K562 (cell line): ENCODE results near the gene ZDHHC24. TPM values are rescaled to one million over a fixed set of nuclear protein-coding genes. Genes with fewer than 3 reads are reported as not detected.

ENCODE experiments used
- CEBPZ ChIP-seq: fragments of 150-350 bp; IDR thresholded peaks from 2 replicates; pipeline ENCODE4 v1.6.1; 2014; ENCODE audit warnings: low read depth, mild to moderate bottlenecking, low read length, borderline replicate concordance
- E2F4 ChIP-seq: sonication (generic); formaldehyde crosslinking; IDR thresholded peaks from 2 replicates; pipeline ENCODE4 v1.8.0; 2022; ENCODE audit warnings: mild to moderate bottlenecking, low read depth, missing genetic modification reagents
- ETV5 ChIP-seq: sonication (generic); formaldehyde crosslinking; IDR thresholded peaks from 2 replicates; pipeline ENCODE4 v1.4.0; 2020; ENCODE audit warnings: low read depth, mild to moderate bottlenecking, missing genetic modification reagents
- GABPB1 ChIP-seq: sonication (generic); formaldehyde crosslinking; IDR thresholded peaks from 2 replicates; pipeline ENCODE4 v1.8.0; 2022; ENCODE audit warnings: mild to moderate bottlenecking, missing genetic modification reagents
- GTF2F1 ChIP-seq: IDR thresholded peaks from 2 replicates; pipeline ENCODE4 v1.6.1; 2011; ENCODE audit warnings: low read depth, low read length, improper control_type of control experiment
- HNRNPH1 ChIP-seq: fragments of 200-400 bp; formaldehyde crosslinking; optimal IDR thresholded peaks from 2 replicates; pipeline ENCODE3; 2017; ENCODE audit warnings: low read depth, mild to moderate bottlenecking, low read length, moderate library complexity
- NCOA1 ChIP-seq: fragments of 450-650 bp; IDR thresholded peaks from 2 replicates; pipeline ENCODE4 v1.6.1; 2016; ENCODE audit warnings: low read depth
- NFIC ChIP-seq: fragments of 450-650 bp; IDR thresholded peaks from 2 replicates; pipeline ENCODE4 v1.6.1; 2017; ENCODE audit warnings: mild to moderate bottlenecking, inconsistent platforms
- NFRKB ChIP-seq: fragments of 450-650 bp; IDR thresholded peaks from 2 replicates; pipeline ENCODE4 v1.6.1; 2016; ENCODE audit warnings: low read depth
- NR2C1 ChIP-seq, 2 experiments: fragments of 450-650 bp; IDR thresholded peaks; 2 replicates each; pipeline ENCODE4 v1.6.1; 2017; ENCODE audit warnings: mild to moderate bottlenecking in 2 of 2, antibody characterized with exemption in 1 of 2, inconsistent platforms in 1 of 2, missing compliant biosample characterization in 1 of 2, missing genetic modification characterization in 1 of 2
- PTTG1 ChIP-seq: fragments of 450-650 bp; IDR thresholded peaks from 2 replicates; pipeline ENCODE4 v1.6.1; 2016; ENCODE audit warnings: low read depth, mild to moderate bottlenecking, missing genetic modification characterization, missing compliant biosample characterization
- RB1 ChIP-seq: fragments of 450-650 bp; IDR thresholded peaks from 2 replicates; pipeline ENCODE4 v1.6.1; 2017; ENCODE audit warnings: low read depth, mild to moderate bottlenecking
- SMARCA5 ChIP-seq: fragments of 450-650 bp; IDR thresholded peaks from 2 replicates; pipeline ENCODE4 v1.6.1; 2016
- SMARCE1 ChIP-seq: fragments of 450-650 bp; IDR thresholded peaks from 2 replicates; pipeline ENCODE4 v1.7.1; 2016; ENCODE audit warnings: mild to moderate bottlenecking
- SMC3 ChIP-seq: conservative IDR thresholded peaks from 2 replicates; pipeline ENCODE4 v1.6.1; 2011; ENCODE audit warnings: low read depth, low read length, improper control_type of control experiment; ENCODE audit not compliant: insufficient read depth
- SRSF9 ChIP-seq: fragments of 200-400 bp; formaldehyde crosslinking; IDR thresholded peaks from 2 replicates; pipeline ENCODE4 v1.6.1; 2017; ENCODE audit warnings: low read depth, low read length, borderline replicate concordance
- XRCC4 ChIP-seq: IDR thresholded peaks from one replicate; pipeline ENCODE4 v1.6.1; 2011; ENCODE audit not compliant: insufficient read depth, insufficient read length; ENCODE audit errors: extremely low read depth
- ZC3H4 ChIP-seq: sonication (generic); formaldehyde crosslinking; IDR thresholded peaks from 2 replicates; pipeline ENCODE4 v1.9.0; 2021; ENCODE audit warnings: missing genetic modification reagents, borderline replicate concordance
- ZNF324 ChIP-seq: fragments of 250-450 bp; sonication (Bioruptor Pico); IDR thresholded peaks from 2 replicates; pipeline ENCODE4 v1.4.0; 2020; ENCODE audit warnings: mild to moderate bottlenecking
- polyA plus RNA-seq, 8 experiments: library from polyadenylated mRNA; depleted of rRNA in 4 of 8; stranded (reverse) in 5 of 8; unstranded in 3 of 8; fragments of >200 nt; fragmentation: Nextera tagmentation in 2 of 8; fragmentation: Illumina TruSeq in 1 of 8; extraction: Ambion mirVana in 2 of 8; extraction: Trizol in 1 of 8; gene quantifications; 2 replicates each; pipeline versions ENCODE4 v1.2.1 to v1.2.3, GENCODE V29; 2011 to 2014; ENCODE audit warnings: inconsistent platforms in 1 of 8, missing spikeins in 1 of 8
- total RNA-seq, 7 experiments: library from RNA; depleted of rRNA in 6 of 7; stranded (reverse); fragments of >200 nt in 6 of 7; fragmentation: Illumina TruSeq in 2 of 7; extraction: Trizol in 2 of 7; gene quantifications; 2 replicates each; pipeline versions ENCODE4 v1.2.1 to v1.2.3, GENCODE V29; 2011 to 2021; ENCODE audit warnings: low replicate concordance in 1 of 7
- TF ChIP-seq, protein P1 (sequence below): fragments of 450-650 bp; formaldehyde crosslinking; IDR thresholded peaks from 2 replicates; pipeline ENCODE4 v1.4.0; 2020; ENCODE audit warnings: mild to moderate bottlenecking
- TF ChIP-seq, protein P2 (sequence below): fragments of 250-450 bp; sonication (Bioruptor Pico); IDR thresholded peaks from 2 replicates; pipeline ENCODE4 v1.8.0; 2021; ENCODE audit warnings: moderate library complexity, mild to moderate bottlenecking, inconsistent platforms

ZDHHC24 gene
- total and polyA plus RNA-seq, 9 of the 15 experiments (the other 6 are each of a cell fraction or from before 2014, with no cell fraction given) = 0.45 to 11.2 (median 2.7) TPM

DNA sequence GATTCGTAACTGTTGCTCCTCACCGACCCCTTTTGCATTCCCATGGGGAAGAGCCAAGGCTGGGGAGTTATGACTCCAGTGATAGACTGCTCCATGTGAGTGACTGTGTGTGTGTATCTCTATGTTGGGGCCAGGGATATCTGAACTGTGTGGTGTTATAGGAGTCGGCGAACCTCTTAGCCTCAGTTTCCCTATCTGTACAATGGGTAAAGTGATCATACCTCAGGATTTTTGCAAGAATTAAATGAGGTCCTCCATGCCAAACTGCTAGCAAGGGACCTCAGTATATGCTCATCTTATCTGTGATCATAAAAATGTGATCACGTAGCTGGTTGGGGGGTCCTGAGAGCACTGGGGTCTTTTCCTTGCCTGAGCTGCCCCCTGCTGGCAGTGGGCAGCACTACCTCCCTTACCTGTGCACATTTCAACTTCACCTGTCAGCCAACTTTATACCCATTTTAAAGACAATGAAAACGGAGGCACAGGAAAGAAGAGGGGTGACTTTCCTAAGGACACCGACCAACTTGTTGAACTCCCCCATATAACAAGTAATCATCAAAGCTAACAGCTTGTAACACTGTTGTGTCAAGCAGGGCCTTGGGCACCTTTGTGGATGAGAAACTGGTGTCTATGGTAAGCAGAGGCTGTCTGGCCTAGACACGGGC, 67.0 kb downstream of the ZDHHC24 start (continued):
- no peak for TF ChIP-seq HNRNPH1
- no peak for TF ChIP-seq NFRKB
- TF ChIP-seq, protein P1, sequence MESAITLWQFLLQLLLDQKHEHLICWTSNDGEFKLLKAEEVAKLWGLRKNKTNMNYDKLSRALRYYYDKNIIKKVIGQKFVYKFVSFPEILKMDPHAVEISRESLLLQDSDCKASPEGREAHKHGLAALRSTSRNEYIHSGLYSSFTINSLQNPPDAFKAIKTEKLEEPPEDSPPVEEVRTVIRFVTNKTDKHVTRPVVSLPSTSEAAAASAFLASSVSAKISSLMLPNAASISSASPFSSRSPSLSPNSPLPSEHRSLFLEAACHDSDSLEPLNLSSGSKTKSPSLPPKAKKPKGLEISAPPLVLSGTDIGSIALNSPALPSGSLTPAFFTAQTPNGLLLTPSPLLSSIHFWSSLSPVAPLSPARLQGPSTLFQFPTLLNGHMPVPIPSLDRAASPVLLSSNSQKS (CRISPR knock-in tag) = no peak
- TF ChIP-seq PTTG1 (tag) = no peak
- no peak for TF ChIP-seq E2F4 (CRISPR knock-in tag)
- TF ChIP-seq ZC3H4 (CRISPR knock-in tag) = no peak
- TF ChIP-seq GTF2F1 = no peak
- TF ChIP-seq SMC3 = peak; percentile 34; the same call in 1 of the 2 replicates
- TF ChIP-seq, protein P2, sequence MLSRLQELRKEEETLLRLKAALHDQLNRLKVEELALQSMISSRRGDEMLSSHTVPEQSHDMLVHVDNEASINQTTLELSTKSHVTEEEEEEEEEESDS (CRISPR knock-in tag) = no peak
- TF ChIP-seq ZNF324 = no peak
- TF ChIP-seq SMARCA5 = peak; percentile 97
- TF ChIP-seq NFIC = no peak
- no peak for TF ChIP-seq SRSF9
- no peak for TF ChIP-seq ETV5 (CRISPR knock-in tag)
- no peak for TF ChIP-seq RB1
- TF ChIP-seq XRCC4 = no peak
- no peak for TF ChIP-seq CEBPZ
- no peak for TF ChIP-seq NR2C1 (IDR thresholded peaks at IDR 0.05)
- no peak for TF ChIP-seq NR2C1 (tag; IDR thresholded peaks at IDR 0.05)
- TF ChIP-seq NCOA1 = no peak
- TF ChIP-seq GABPB1 (CRISPR knock-in tag) = peak; percentile 27; the same call in 1 of the 2 replicates
- TF ChIP-seq SMARCE1 = no peak
